Measurements from ENCODE around the gene ATP1A1. TPM values are rescaled to one million over a fixed set of nuclear protein-coding genes. Genes with fewer than 3 reads are reported as not detected.
A peak's percentile ranks its signal among the peaks of the same experiment; 100 is the strongest.

ATP1A1 gene
- total RNA-seq, 4 donors from 2014 or later: 103 to 257 (median 204) TPM

- H3K27me3 ChIP-seq: no peaks in the 10 kb centered on the region
- in situ Hi-C loops (cut with MboI; ENCODE audit: low sequenced_read_pairs in 4 of 4) (no loop called here), intact Hi-C loops (cut with DNase I; ENCODE audit: low total_unique reads) (loop anchor here (2.0 to 5.0 kb wide), 2 partner anchors 41 to 67 kb away; no protein-coding TSS in a partner anchor)
- DNase-seq (peak; percentile 57 to 69), ATAC-seq (peak; percentile 71 to 93)
- no peaks in the 10 kb centered on the region for H3K9me3 ChIP-seq
- H3K4me3 ChIP-seq: peak overlapping the region; percentile 75 to 87 (median 81)
- H3K27ac ChIP-seq: peak overlapping the region; percentile 61 to 81 (median 78)
- TF ChIP-seq POLR2A (IDR thresholded peaks at IDR 0.05) (peak; percentile 48 to 62), CTCF (IDR thresholded peaks at IDR 0.05 in 4 of 5, conservative IDR thresholded peaks at IDR 0.05 in 1 of 5) (peak in 2 of 5 experiments; percentile 14 to 40)
- H3K36me3 ChIP-seq: no peaks in the 10 kb centered on the region
- peaks cover 19 to 31% of the 10 kb centered on the region in 2 donors for H3K4me1 ChIP-seq
Observed at GRCh38 chr1:116418091-116418830, 45.2 kb downstream of the ATP1A1 start.

GRCh38 chr1:116420417-116421200, 47.6 kb downstream of the ATP1A1 start:
- Histone ChIP-seq H3K4me3 (no peak overlapping the region), H3K36me3 (no peaks in the 10 kb centered on the region), H3K27ac (no peak overlapping the region), H3K27me3 (no peaks in the 10 kb centered on the region), H3K4me1 (peaks cover 19 to 31% of the 10 kb centered on the region in 2 donors), H3K9me3 (no peaks in the 10 kb centered on the region)
- DNase-seq: no peak
- TF ChIP-seq CTCF (IDR thresholded peaks at IDR 0.05 in 4 of 5, conservative IDR thresholded peaks at IDR 0.05 in 1 of 5) (no peak), POLR2A (IDR thresholded peaks at IDR 0.05) (no peak)
- intact Hi-C loops (cut with DNase I; ENCODE audit: low total_unique reads): no loop called here
- no peak for ATAC-seq
- in situ Hi-C loops (cut with MboI; ENCODE audit: low sequenced_read_pairs in 4 of 4): no loop called here

GRCh38 chr1:116424438-116424837, 51.4 kb downstream of the ATP1A1 start:
- in situ Hi-C loops (cut with MboI; ENCODE audit: low sequenced_read_pairs in 4 of 4) (no loop called here), intact Hi-C loops (cut with DNase I; ENCODE audit: low total_unique reads) (no loop called here)
- DNase-seq: no peak
- H3K4me1 ChIP-seq: no peaks in the 10 kb centered on the region
- H3K36me3 ChIP-seq: no peaks in the 10 kb centered on the region
- no peak for ATAC-seq
- no peak for TF ChIP-seq POLR2A (IDR thresholded peaks at IDR 0.05)
- TF ChIP-seq CTCF (IDR thresholded peaks at IDR 0.05 in 4 of 5, conservative IDR thresholded peaks at IDR 0.05 in 1 of 5): no peak
- H3K9me3 ChIP-seq: no peaks in the 10 kb centered on the region
- no peaks in the 10 kb centered on the region for H3K27me3 ChIP-seq
- no peak overlapping the region for H3K4me3 ChIP-seq
- H3K27ac ChIP-seq: no peak overlapping the region

GRCh38 chr1:116424863-116425262, 51.8 kb downstream of the ATP1A1 start:
- Histone ChIP-seq H3K27ac (no peak overlapping the region), H3K4me3 (no peak overlapping the region), H3K36me3 (no peaks in the 10 kb centered on the region), H3K27me3 (no peaks in the 10 kb centered on the region), H3K9me3 (no peaks in the 10 kb centered on the region), H3K4me1 (no peaks in the 10 kb centered on the region)
- DNase-seq (no peak), ATAC-seq (no peak)
- intact Hi-C loops (cut with DNase I; ENCODE audit: low total_unique reads) (no loop called here), in situ Hi-C loops (cut with MboI; ENCODE audit: low sequenced_read_pairs in 4 of 4) (no loop called here)
- TF ChIP-seq POLR2A (IDR thresholded peaks at IDR 0.05): no peak
- TF ChIP-seq CTCF (IDR thresholded peaks at IDR 0.05 in 4 of 5, conservative IDR thresholded peaks at IDR 0.05 in 1 of 5): no peak

All from gastrocnemius medialis (tissue), 4 donors.